Vagina (tissue), 2 donors: ENCODE measurements around the gene PNPLA2.

Source experiments
- POLR2A ChIP-seq, 2 donors: fragments of 450-650 bp; IDR thresholded peaks; one replicate each; pipeline ENCODE4 v1.6.1; 2017; ENCODE audit warnings: antibody characterized with exemption in 2 of 2, mild to moderate bottlenecking in 2 of 2, moderate library complexity in 2 of 2
- POLR2AphosphoS5 ChIP-seq, 2 donors: sonication (generic); formaldehyde crosslinking; IDR thresholded peaks; one replicate each; pipeline ENCODE4 v1.9.0; 2017; ENCODE audit warnings: antibody characterized with exemption in 2 of 2, mild to moderate bottlenecking in 2 of 2, low read depth in 1 of 2; ENCODE audit not compliant: insufficient read depth in 1 of 2
- TF ChIP-seq, protein P1 (sequence below), 3 experiments: fragments of 450-650 bp in 2 of 3; fragments of 200-600 bp in 1 of 3; sonication (generic) in 1 of 3; IDR thresholded peaks; one replicate each; pipeline ENCODE4 v1.5.1; 2017 to 2019; ENCODE audit warnings: antibody characterized with exemption in 3 of 3, mild to moderate bottlenecking in 2 of 3, moderate library complexity in 2 of 3

DNA sequence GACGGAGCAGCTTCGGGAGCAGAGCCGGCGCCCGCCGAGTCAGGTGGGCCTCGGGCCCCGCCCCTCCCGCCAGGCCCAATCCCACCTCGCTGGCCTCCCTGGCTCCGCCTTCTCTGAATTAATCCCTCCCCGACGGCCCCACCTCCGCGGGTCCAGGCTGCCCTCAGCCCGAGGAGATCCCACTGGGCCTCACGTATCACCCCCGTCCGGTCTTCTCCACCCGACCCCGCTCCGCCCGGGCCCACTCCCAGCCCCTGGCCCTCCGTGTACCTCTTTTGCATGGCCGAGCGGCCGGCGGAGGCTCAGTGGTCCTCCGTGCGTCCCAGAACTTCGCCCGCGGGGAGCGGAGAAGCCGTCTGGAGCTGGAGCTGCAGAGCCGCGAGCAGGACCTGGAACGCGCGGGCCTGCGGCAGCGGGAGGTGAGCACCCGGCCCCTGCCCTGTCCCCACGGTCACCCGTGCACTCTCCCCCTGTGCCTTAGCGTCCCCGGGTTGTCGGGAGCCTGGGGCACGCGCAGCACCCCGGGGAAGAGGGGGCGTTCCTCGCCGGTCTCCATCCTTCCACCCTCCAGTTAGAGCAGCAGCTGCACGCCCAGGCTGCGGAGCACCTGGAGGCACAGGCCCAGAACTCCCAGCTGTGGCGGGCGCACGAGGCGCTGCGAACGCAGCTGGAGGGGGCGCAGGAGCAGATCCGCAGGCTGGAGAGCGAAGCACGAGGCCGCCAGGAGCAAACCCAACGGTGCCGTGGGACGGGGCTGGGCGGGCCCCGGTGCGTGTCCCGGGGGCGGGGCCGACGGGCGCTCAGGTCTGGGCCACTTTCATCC, 11.8 kb downstream of the PNPLA2 start:
- TF ChIP-seq, protein P1, sequence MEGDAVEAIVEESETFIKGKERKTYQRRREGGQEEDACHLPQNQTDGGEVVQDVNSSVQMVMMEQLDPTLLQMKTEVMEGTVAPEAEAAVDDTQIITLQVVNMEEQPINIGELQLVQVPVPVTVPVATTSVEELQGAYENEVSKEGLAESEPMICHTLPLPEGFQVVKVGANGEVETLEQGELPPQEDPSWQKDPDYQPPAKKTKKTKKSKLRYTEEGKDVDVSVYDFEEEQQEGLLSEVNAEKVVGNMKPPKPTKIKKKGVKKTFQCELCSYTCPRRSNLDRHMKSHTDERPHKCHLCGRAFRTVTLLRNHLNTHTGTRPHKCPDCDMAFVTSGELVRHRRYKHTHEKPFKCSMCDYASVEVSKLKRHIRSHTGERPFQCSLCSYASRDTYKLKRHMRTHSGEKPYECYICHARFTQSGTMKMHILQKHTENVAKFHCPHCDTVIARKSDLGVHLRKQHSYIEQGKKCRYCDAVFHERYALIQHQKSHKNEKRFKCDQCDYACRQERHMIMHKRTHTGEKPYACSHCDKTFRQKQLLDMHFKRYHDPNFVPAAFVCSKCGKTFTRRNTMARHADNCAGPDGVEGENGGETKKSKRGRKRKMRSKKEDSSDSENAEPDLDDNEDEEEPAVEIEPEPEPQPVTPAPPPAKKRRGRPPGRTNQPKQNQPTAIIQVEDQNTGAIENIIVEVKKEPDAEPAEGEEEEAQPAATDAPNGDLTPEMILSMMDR (IDR thresholded peaks at IDR 0.05): no peak
- TF ChIP-seq POLR2A (IDR thresholded peaks at IDR 0.05): no peak
- TF ChIP-seq POLR2AphosphoS5 (IDR thresholded peaks at IDR 0.05; ENCODE audit: insufficient read depth in 1 of 2, low read depth in 1 of 2): no peak
